Chondrocyte (in vitro differentiated cells): Measurements from ENCODE around the gene TNNC1. TPM values are rescaled to one million over a fixed set of nuclear protein-coding genes. Genes with fewer than 3 reads are reported as not detected.

Experiments
- DNase-seq: peaks from one replicate; pipeline ENCODE4 v3.0.0; 2021; ENCODE audit warnings: mixed read lengths, low spot score
- H3K27ac Mint-ChIP-seq: one replicate; pipeline ENCODE4 v1.8.0; 2021; ENCODE audit warnings: mild to moderate bottlenecking, moderate library complexity, mixed read lengths; ENCODE audit not compliant: unreplicated experiment
- H3K27me3 Mint-ChIP-seq: 2 replicates; pipeline ENCODE4 v1.8.0; 2021; ENCODE audit warnings: low read depth, mixed read lengths
- H3K36me3 Mint-ChIP-seq: 2 replicates; pipeline ENCODE4 v1.8.0; 2021; ENCODE audit warnings: low read depth, mixed read lengths
- H3K4me1 Mint-ChIP-seq: 2 replicates; pipeline ENCODE4 v1.8.0; 2021; ENCODE audit warnings: low read depth, mild to moderate bottlenecking, mixed read lengths
- H3K4me3 Mint-ChIP-seq: one replicate; pipeline ENCODE4 v1.8.0; 2021; ENCODE audit warnings: mild to moderate bottlenecking, moderate library complexity, mixed read lengths; ENCODE audit not compliant: unreplicated experiment
- H3K9me3 Mint-ChIP-seq: 2 replicates; pipeline ENCODE4 v1.8.0; 2021; ENCODE audit warnings: low read depth, mixed read lengths
- CTCF ChIP-seq: fragments of 200-600 bp; sonication (generic); IDR thresholded peaks from 2 replicates; pipeline ENCODE4 v1.5.0; 2021; ENCODE audit warnings: antibody characterized with exemption, mild to moderate bottlenecking, moderate library complexity
- total RNA-seq: library from RNA; stranded (reverse); gene quantifications from 3 replicates; pipeline ENCODE4 v1.2.1, GENCODE V29; 2021

Gene TNNC1
- total RNA-seq, 1 donor from 2014 or later, result 12.7 TPM

DNA sequence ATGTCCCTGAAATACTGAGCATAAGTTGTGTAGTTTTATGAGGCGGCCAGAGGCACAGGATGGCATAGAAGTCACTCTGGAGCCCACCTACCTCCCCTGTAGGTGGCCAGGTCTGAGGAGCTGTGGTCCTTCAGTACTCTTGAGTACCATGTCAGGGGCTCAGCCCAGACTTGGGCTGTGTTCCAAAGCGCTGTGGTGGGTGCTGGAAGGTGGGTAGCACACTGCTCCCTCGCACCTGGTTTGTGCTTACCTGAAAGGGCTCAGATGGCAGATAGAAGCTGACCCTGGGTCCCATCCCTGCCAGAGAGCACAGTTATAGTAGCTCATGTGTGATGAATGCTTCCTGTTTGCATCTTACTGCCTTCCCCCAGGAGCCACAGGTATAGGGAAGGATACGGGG is 17.1 kb upstream of the TNNC1 start:
- Mint-ChIP-seq H3K27me3 (no peaks in the 10 kb centered on the region), H3K4me1 (peaks cover 9% of the 10 kb centered on the region), H3K4me3 (no peak overlapping the region), H3K27ac (no peak overlapping the region), H3K9me3 (no peaks in the 10 kb centered on the region), H3K36me3 (peaks cover 18% of the 10 kb centered on the region)
- no peak for TF ChIP-seq CTCF
- no peak for DNase-seq

GRCh38 chr3:52469001-52469400 is 15.2 kb upstream of the TNNC1 start:
- DNase-seq, result no peak
- no peaks in the 10 kb centered on the region for H3K27me3 Mint-ChIP-seq
- H3K9me3 Mint-ChIP-seq, result no peaks in the 10 kb centered on the region
- H3K4me1 Mint-ChIP-seq, result peaks cover 15% of the 10 kb centered on the region
- no peak for TF ChIP-seq CTCF
- H3K36me3 Mint-ChIP-seq, result peaks cover 12% of the 10 kb centered on the region
- no peak overlapping the region for H3K4me3 Mint-ChIP-seq
- H3K27ac Mint-ChIP-seq, result no peak overlapping the region

GRCh38 chr3:52468336-52468735 is 14.5 kb upstream of the TNNC1 start:
- peaks cover 15% of the 10 kb centered on the region for H3K4me1 Mint-ChIP-seq
- no peaks in the 10 kb centered on the region for H3K9me3 Mint-ChIP-seq
- H3K27ac Mint-ChIP-seq, result peak overlapping the region; percentile 38
- no peak for DNase-seq
- peaks cover 8% of the 10 kb centered on the region for H3K36me3 Mint-ChIP-seq
- TF ChIP-seq CTCF, result no peak
- no peaks in the 10 kb centered on the region for H3K27me3 Mint-ChIP-seq
- H3K4me3 Mint-ChIP-seq, result no peak overlapping the region

DNA sequence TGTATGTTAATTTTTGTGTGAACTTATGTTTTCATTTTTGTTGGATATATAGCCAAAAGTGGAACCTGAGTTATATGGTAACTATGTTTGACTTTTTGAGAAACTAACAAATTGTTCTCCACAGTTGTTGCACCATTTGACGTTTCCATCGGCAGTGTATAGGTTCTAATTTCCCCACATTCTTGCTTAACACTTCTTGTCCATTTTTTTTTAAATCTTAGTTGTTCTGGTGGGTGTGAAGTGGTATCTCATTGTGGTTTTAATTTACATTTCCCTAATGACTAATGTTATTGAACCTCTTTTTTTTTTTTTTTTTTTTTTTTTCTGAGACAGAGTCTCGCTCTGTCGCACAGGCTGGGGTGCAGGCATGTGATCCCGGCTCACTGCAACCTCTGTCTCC is 9.6 kb upstream of the TNNC1 start:
- Mint-ChIP-seq H3K9me3 (no peaks in the 10 kb centered on the region), H3K27me3 (no peaks in the 10 kb centered on the region), H3K27ac (no peak overlapping the region), H3K4me1 (peaks cover 13% of the 10 kb centered on the region), H3K36me3 (peaks cover 13% of the 10 kb centered on the region), H3K4me3 (no peak overlapping the region)
- DNase-seq, result no peak
- TF ChIP-seq CTCF, result no peak

DNA sequence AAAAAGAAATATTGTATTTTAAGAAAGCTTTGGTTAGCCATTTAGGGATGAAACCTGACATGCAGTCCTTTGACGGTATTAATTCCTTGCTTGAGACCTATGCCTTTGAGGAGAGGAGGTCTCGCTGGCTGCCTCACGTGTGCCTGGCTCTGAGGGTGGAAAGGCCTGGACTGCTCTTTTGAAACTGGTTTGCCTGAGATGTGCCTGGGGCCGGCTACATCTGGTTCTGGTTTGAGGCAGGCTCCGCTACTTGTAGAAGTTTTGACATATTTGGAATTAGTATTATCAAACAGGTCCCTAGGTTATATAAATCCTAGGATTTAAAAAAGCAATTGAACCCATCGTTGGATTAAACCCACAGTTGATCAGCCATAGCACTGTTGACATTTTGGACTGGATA is 8.0 kb upstream of the TNNC1 start:
- TF ChIP-seq CTCF, result no peak
- H3K27ac Mint-ChIP-seq, result peak overlapping the region; percentile 32
- no peaks in the 10 kb centered on the region for H3K9me3 Mint-ChIP-seq
- H3K4me1 Mint-ChIP-seq, result peaks cover 16% of the 10 kb centered on the region
- no peaks in the 10 kb centered on the region for H3K27me3 Mint-ChIP-seq
- DNase-seq, result no peak
- H3K36me3 Mint-ChIP-seq, result peaks cover 18% of the 10 kb centered on the region
- no peak overlapping the region for H3K4me3 Mint-ChIP-seq
